NAMALWA (cell line): ENCODE results near the gene GSTM4.

Experiments used
- DNase-seq: peaks from one replicate; pipeline ENCODE4 v3.0.0-alpha.2; 2015; ENCODE audit warnings: low spot score

The GSTM4 gene

GRCh38 chr1:109624201-109625010 is 31.5 kb upstream of the GSTM4 start:
- DNase-seq: peak; percentile 65

DNA sequence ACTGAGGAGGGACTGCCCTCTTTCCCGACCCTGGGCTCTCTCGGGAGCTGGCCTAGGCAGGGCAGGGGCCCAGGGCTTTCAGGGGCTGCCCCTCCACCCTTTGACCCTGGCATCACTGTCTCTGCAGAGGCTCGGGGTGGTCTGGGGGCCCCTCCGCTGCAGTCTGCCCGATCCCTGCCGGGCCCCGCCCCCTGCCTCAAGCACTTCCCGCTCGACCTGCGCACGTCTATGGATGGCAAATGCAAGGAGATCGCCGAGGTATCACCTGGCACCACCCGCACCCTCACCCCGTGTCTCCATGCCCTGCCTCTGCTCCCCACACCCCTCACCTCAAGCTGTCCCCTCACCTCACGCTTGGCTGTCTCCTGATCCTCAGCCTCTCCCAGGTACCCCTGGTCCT is 30.7 kb upstream of the GSTM4 start:
- DNase-seq: no peak

- no peak for DNase-seq
Measured at GRCh38 chr1:109625601-109626560, 30.0 kb upstream of the GSTM4 start.

- DNase-seq: no peak
Measured at GRCh38 chr1:109626682-109627408, 29.1 kb upstream of the GSTM4 start.

DNA sequence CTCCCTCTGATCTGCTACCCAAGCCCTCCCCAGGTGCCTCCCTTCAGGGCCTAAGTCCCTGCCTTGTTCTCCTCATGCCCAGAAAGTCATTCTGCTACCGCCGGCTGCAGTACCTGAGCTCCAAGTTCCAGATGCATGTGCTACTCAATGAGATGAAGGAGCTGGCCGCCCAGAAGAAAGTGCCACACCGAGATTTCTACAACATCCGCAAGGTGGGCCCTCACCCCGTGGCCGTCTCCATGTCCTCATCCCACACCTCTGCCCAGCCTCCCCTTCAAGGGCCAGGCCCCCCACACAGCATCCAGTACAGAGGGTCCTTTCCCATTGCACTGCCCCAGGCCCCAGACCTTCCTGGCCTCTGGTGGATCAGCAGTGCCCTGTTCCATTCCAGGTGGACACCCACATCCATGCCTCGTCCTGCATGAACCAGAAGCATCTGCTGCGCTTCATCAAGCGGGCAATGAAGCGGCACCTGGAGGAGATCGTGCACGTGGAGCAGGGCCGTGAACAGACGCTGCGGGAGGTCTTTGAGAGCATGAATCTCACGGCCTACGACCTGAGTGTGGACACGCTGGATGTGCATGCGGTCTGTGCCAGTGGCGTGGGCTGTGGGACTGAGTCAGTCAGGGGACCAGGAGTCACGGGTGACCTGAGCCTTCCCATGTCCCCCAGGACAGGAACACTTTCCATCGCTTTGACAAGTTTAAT is 28.1 kb upstream of the GSTM4 start:
- no peak for DNase-seq

DNA sequence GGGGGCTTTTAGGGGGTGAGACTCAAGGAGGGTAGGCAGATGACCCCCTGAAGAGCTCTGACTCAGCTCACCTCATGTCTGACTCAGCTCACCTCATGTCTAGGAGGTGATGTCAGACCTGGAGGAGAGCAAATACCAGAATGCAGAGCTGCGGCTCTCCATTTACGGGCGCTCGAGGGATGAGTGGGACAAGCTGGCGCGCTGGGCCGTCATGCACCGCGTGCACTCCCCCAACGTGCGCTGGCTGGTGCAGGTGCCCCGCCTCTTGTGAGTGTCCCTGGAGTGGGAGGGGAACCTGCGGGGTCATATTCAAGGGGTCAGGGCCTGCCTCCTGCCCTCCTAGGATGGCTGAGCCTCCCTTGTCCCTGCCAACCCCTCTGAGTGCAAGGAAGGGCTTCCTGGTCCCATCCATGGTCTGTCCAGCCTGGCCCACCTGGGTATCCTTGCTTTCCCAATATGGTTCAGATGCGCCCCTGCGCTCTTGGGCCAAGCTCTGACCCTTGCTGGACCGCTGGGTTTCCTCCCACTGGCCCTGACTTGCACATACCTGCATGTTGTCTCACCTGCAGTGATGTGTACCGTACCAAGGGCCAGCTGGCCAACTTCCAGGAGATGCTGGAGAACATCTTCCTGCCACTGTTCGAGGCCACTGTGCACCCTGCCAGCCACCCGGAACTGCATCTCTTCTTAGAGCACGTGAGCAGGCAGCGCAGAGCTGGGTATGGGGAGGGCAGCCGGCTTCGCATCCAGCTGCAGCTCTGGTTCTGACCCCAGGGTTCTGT is 27.2 kb upstream of the GSTM4 start:
- DNase-seq: no peak

- no peak for DNase-seq
Measured at GRCh38 chr1:109629372-109630030, 26.4 kb upstream of the GSTM4 start.

DNA sequence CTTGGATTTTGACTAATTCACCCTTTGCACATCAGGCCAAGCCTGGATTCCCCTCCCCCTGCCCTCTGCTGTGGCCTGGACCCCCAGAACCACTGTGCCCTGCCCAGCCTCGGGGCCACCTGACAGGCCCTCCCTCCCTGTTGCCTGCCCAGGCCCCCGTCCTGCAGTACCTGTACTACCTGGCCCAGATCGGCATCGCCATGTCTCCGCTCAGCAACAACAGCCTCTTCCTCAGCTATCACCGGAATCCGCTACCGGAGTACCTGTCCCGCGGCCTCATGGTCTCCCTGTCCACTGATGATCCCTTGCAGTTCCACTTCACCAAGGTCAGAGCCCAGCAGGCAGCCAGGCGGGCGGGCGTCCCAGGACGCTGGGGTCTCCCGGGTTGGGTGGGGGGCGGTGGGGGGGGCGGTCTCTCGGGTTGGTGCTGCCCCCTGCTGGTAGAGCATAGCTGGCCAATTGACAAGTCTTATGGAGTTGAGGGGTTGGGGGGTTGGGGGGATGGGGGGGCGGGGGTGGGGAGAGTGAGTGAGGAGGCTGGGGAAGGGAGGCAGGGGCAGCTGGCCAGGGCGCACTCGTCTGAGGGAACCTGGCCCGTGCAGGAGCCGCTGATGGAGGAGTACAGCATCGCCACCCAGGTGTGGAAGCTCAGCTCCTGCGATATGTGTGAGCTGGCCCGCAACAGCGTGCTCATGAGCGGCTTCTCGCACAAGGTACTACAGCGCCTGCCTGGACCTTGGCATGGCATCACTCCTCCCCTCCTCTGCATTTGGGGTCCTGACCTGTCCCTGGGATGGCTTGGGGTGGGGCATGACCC is 25.6 kb upstream of the GSTM4 start:
- no peak for DNase-seq

DNA sequence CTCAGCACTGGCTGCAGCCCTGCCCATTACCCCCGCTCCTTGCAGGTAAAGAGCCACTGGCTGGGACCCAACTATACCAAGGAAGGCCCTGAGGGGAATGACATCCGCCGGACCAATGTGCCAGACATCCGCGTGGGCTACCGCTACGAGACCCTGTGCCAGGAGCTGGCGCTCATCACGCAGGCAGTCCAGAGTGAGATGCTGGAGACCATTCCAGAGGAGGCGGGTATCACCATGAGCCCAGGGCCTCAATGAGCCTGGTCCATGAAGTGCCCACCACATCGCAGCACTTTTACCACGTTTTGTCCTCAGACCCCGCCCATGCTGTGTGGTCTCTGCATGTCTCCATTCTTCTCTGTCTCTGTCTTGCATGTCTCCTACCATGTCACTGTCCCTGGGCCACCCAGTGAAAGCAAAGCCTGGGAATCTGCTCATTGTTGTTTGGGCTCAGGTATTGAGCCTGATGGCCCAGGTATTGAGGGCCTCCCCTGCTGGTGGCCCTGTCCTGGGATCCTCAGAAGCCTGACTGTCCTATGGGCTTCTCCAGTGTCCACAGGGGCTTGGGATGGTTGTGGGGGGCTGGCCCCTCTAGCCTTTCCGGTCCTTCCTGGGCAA is 24.9 kb upstream of the GSTM4 start:
- no peak for DNase-seq

- DNase-seq: no peak
Measured at GRCh38 chr1:109631513-109632505, 24.1 kb upstream of the GSTM4 start.

DNA sequence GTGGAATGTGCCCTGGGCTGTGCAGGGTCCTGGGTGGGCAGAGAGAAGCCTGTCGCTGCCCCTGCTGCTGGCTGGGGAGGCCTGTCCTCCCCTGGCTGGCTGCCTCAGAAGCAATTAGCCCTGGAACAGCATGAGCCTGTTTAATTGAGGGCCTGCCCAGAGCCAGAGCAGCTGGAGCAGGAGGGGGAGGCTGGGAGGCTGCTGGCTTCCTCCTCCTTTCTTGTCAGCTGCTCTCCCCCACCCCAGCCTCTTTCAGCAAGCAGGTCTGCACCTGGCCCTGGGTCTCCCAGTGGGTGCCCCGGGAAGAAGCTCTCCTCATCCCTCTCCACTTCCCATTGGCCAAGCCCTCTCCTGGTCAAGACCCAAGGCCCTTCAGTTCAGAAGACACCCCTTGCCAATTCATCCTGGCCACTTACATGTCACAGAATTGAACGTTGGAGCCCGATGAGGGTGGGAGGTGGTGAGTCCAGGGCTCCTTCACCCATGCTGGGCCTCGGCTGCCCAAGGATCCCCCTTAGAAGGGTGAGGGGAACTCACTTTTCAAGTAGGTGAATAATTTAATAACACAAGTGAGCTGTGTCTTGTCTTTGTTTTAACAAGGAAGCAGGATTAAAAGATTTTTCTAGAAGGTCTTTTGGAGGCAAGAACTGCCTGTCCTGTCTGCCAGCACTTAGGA is 23.1 kb upstream of the GSTM4 start:
- no peak for DNase-seq

DNA sequence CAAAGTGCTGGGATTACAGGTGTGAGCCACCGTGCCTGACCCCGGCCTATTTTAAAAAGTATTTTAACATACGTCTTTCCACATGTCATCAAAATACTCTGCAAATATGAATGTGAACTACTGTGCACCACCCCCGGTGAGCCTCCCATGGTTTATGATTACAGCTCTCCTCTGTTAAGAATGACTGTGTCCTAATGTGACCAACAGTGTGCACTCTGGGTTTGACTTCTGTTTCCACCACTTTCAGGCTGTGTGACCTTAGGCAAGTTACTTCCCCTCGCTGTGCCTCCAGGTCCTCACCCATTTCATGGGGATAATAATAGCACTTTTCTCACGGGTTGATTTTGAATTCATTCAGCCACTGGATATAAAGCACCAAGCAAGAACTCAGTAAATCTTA is 21.6 kb upstream of the GSTM4 start:
- DNase-seq: no peak

- DNase-seq: no peak
Measured at GRCh38 chr1:109634771-109635750, 20.8 kb upstream of the GSTM4 start.

DNA sequence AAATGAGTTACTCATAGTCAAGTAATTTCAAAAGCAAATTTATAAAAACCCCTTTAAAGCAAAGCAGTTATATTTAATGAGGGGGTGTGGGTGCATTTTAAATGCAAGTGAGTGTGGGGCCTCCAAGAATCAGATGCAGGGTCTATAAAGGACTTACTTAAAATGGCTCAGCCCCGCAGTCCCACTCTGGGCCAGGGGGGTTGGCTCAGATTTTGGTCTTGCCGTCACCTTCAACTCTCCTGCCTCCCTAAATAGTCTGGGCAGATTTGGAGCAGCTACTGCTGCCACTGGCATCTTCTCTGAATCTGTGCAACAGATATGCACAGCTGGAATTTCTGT is 20.1 kb upstream of the GSTM4 start:
- DNase-seq: no peak

GRCh38 chr1:109636201-109636952 is 19.5 kb upstream of the GSTM4 start:
- no peak for DNase-seq
